CD1c-positive myeloid dendritic cell (primary cell): ENCODE results near the gene CCDC32.

ENCODE experiments used
- DNase-seq: peaks from one replicate; pipeline ENCODE4 v3.0.0-alpha.2; 2016; ENCODE audit errors: extremely low spot score

The CCDC32 gene

GRCh38 chr15:40512440-40512839 is 52.4 kb downstream of the CCDC32 start:
- DNase-seq: no peak

GRCh38 chr15:40511472-40512133 is 53.2 kb downstream of the CCDC32 start:
- DNase-seq: peak; percentile 56

- peak; percentile 81 for DNase-seq
Measured at GRCh38 chr15:40511093-40511471, 53.8 kb downstream of the CCDC32 start.

GRCh38 chr15:40510201-40510600 is 54.6 kb downstream of the CCDC32 start:
- no peak for DNase-seq

- no peak for DNase-seq
Measured at GRCh38 chr15:40508216-40508615, 56.6 kb downstream of the CCDC32 start.

- peak; percentile 66 for DNase-seq
Measured at GRCh38 chr15:40506964-40507571, 57.8 kb downstream of the CCDC32 start.
